AG04450 (cell line): ENCODE results near the gene EMSY. TPM values are rescaled to one million over a fixed set of nuclear protein-coding genes. Genes with fewer than 3 reads are reported as not detected.

ENCODE experiments used
- CTCF ChIA-PET: fragments of 300-600, 350-600 bp; formaldehyde crosslinking; extraction: SDS; loops from one replicate; lab custom pipeline; 2022; ENCODE audit warnings: antibody characterized with exemption, inconsistent platforms; lab: Charles Lee
- POLR2A ChIA-PET: fragments of 350-600 bp; formaldehyde crosslinking; extraction: SDS; loops from one replicate; lab custom pipeline; 2021; ENCODE audit warnings: antibody characterized with exemption, inconsistent platforms; lab: Yijun Ruan, JAX
- DNase-seq: peaks from one replicate; pipeline ENCODE4 v3.0.0-alpha.2; 2011; ENCODE audit warnings: low read depth, low spot score
- H3K27ac ChIP-seq: one replicate; pipeline ENCODE4 v1.5.1; 2012; ENCODE audit warnings: low read depth, low read length, control low read depth
- H3K27me3 ChIP-seq: one replicate; pipeline ENCODE4 v1.6.0; 2012; ENCODE audit warnings: low read length; ENCODE audit not compliant: control insufficient read depth, insufficient read depth
- H3K4me3 ChIP-seq: 2 replicates; pipeline ENCODE4 v1.5.1; 2011; ENCODE audit warnings: mild to moderate bottlenecking, low read depth, low read length, control low read depth
- H3K9me3 ChIP-seq: 2 replicates; pipeline ENCODE4 v1.5.1; 2012; ENCODE audit warnings: low read length; ENCODE audit not compliant: control insufficient read depth, insufficient read depth
- CTCF ChIP-seq: IDR thresholded peaks from 2 replicates; pipeline ENCODE4 v1.5.1; 2011; ENCODE audit warnings: low read depth, low read length, control low read depth, inconsistent platforms
- polyA plus RNA-seq: library from polyadenylated mRNA; depleted of rRNA; stranded (reverse); fragments of >200 nt; gene quantifications from 2 replicates; pipeline ENCODE4 v1.2.3, GENCODE V29; 2011

The EMSY gene
- polyA plus RNA-seq, 1 experiment: 18.6 TPM

DNA sequence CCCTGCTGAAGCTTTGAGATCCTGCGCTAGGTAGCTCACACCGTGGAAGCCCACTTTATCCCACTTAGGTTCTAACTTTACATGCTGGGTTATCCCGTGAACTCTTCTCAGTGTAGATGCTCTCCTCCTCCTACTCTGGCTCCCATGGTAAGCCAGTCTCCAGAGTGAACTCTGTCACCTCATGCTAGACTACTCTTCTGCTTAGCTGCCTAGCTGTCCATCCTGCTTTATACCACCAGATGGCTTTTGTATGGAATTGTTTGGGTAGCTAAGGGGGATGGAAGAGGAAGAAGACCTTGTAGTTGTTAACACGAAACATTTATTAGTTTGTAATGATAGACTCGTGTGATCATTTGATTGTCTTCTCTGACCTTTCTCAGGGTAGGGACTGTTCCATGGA, 46.8 kb downstream of the EMSY start:
- TF ChIP-seq CTCF: 0 out of 2 replicates have a peak, but pooled peaks have one; percentile 7
- CTCF ChIA-PET: no interaction called here
- Histone ChIP-seq H3K27me3 (no peaks in the 10 kb centered on the region), H3K4me3 (no peak overlapping the region), H3K27ac (no peak overlapping the region), H3K9me3 (peaks cover 5% of the 10 kb centered on the region; the same call in 1 of the 2 replicates)
- POLR2A ChIA-PET: no interaction called here
- no peak for DNase-seq

DNA sequence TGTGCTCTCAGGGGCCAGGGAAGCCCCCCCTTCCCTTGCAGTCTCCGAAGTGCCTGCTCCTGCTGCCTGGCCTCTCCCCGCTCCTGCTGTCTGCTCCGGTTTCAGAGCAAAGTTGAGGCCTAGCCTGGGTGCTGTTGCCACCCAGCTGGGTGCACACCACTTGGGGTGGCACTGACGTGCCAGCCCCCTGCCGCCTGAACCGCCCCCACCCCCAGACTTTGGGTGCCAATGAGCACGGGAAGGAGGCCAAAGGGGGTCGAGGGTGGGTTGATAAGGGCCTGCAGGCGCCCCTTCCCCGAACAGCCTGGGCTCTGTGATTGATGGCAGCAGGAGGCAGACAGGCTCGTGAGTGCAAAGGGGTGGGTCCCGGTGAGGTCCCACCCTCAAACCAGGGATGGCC, 48.2 kb downstream of the EMSY start:
- no peak overlapping the region for H3K27ac ChIP-seq
- no peak for DNase-seq
- ChIA-PET POLR2A (no interaction called here), CTCF (interaction anchor here (0.6 kb wide), 1 partner anchor 20 kb away, joined by 3 read pairs; no protein-coding TSS in a partner anchor)
- no peak overlapping the region for H3K4me3 ChIP-seq
- no peaks in the 10 kb centered on the region for H3K27me3 ChIP-seq
- no peak for TF ChIP-seq CTCF
- H3K9me3 ChIP-seq: peaks cover 5% of the 10 kb centered on the region; the same call in 1 of the 2 replicates

DNA sequence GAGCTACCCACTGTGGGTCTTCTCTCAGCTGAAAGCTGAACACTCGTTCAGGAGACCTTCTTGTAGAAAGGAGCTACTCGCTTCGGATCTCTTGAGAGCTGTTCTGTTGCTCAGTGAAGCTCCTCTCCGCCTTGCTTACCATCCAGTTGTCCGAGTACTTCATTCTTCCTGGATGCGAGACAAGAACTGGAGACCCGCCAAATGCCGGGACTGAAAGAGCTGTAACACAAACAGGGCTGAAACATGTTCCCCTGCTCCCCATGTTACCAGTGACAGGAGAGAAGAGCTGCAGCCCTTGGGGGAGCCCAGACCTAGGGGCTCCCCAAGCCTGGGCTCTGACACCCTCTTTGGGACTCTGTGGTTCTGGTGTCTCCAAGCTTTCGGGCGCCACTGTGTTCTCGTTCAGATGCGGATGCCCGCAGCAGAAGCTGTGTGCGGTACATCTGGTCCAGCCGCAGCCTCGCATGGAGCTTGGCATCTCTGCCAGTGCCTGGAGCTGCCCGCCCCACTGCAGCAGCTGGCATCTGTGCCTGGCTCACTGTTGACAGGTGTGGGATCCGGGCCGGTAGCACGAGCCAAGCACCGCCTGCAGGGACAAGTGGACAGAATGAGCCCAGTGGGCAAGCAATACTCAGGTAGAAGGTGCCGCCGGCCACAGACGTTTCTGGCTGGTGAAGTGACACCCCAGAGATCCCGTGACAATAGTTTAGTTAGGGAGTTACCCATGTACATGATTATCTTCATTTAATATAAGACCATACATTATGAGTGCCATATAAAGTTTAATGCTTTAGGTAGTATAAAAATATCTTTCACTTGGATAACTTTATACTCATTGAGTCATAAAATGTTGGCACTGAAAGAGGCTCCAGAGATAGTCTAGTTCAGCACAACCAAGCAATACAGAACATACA, 49.1 kb downstream of the EMSY start:
- CTCF ChIA-PET: no interaction called here

DNA sequence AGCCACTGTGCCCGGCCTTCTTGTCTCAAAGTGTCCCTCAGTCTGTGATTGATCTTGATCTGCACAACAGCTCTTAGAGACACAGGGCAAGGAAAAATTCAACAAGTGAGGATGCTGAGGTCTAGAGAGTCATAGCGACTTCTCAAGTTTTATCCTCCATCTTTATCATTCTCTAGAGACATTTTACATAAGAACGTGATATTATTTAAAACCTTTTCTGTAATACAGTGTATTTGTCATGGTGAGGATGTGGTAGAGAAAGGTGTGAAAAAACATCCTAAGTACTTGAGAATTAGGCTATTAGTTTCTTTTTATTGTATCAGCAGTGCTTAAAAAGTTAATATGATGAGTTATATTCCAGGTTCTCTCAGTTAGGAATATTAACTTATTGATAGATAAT, 50.2 kb downstream of the EMSY start:
- POLR2A ChIA-PET: no interaction called here
- DNase-seq: no peak
- no peak for TF ChIP-seq CTCF
- peaks cover 5% of the 10 kb centered on the region; the same call in 1 of the 2 replicates for H3K9me3 ChIP-seq
- H3K4me3 ChIP-seq: no peak overlapping the region
- H3K27me3 ChIP-seq: no peaks in the 10 kb centered on the region
- CTCF ChIA-PET: interaction anchor here (0.6 kb wide), 1 partner anchor 35 kb away, joined by 4 read pairs; no protein-coding TSS in a partner anchor
- no peak overlapping the region for H3K27ac ChIP-seq

More for the DNA sequence above, 49.1 kb downstream of the EMSY start:
- no peak for DNase-seq
- no peak overlapping the region for H3K4me3 ChIP-seq
- no peak for TF ChIP-seq CTCF
- POLR2A ChIA-PET: no interaction called here
- H3K27ac ChIP-seq: no peak overlapping the region
- H3K9me3 ChIP-seq: peaks cover 5% of the 10 kb centered on the region; the same call in 1 of the 2 replicates
- no peaks in the 10 kb centered on the region for H3K27me3 ChIP-seq

DNA sequence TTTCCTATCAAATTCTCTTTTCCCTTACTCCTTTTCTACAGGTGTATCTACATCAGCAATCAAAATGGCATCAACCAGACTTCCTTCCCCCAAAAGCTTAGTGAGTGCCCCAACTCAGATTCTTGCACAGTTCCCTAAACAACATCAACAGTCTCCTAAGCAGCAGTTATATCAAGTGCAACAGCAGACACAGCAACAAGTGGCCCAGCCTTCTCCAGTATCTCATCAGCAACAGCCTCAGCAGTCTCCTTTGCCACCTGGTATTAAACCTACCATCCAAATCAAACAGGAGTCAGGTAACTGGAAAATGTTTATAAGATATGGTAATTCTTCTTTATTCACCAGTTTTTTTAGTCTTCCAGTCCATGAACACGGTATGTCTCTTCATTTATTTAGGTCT, 51.4 kb downstream of the EMSY start:
- Histone ChIP-seq H3K9me3 (peaks cover 5% of the 10 kb centered on the region; the same call in 1 of the 2 replicates), H3K27me3 (no peaks in the 10 kb centered on the region), H3K4me3 (no peak overlapping the region), H3K27ac (no peak overlapping the region)
- no peak for DNase-seq
- ChIA-PET POLR2A (no interaction called here), CTCF (no interaction called here)
- no peak for TF ChIP-seq CTCF
